Uterus (tissue), 4 donors: ENCODE results near the gene BOK. TPM values are rescaled to one million over a fixed set of nuclear protein-coding genes. Genes with fewer than 3 reads are reported as not detected.

Source experiments
- DNase-seq, 2 donors: peaks; one replicate each; pipeline ENCODE4 v3.0.0-alpha.2; 2019 to 2020
- H3K27ac ChIP-seq, 2 donors: fragments of 200-600 bp; sonication (generic); 1 replicate in 1 of 2; 2 replicates in 1 of 2; pipeline ENCODE4 v1.5.1; 2016 to 2018
- H3K27me3 ChIP-seq, 2 donors: fragments of 200-600 bp; sonication (generic); one replicate each; pipeline ENCODE4 v1.5.1; 2018 to 2019; ENCODE audit warnings: control low read depth in 1 of 2
- H3K36me3 ChIP-seq, 2 donors: fragments of 200-600 bp; sonication (generic); one replicate each; pipeline ENCODE4 v1.5.1; 2019; ENCODE audit warnings: control low read depth in 1 of 2
- H3K4me1 ChIP-seq, 2 donors: fragments of 200-600 bp; sonication (generic); one replicate each; pipeline ENCODE4 v1.5.1; 2018 to 2019; ENCODE audit warnings: control low read depth in 1 of 2
- H3K4me3 ChIP-seq, 2 donors: fragments of 200-600 bp; sonication (generic); 1 replicate in 1 of 2; 2 replicates in 1 of 2; pipeline ENCODE4 v1.5.1; 2018 to 2019; ENCODE audit warnings: mild to moderate bottlenecking in 1 of 2
- H3K9me3 ChIP-seq, 2 donors: fragments of 200-600 bp; sonication (generic); one replicate each; pipeline ENCODE4 v1.5.1; 2019; ENCODE audit warnings: control low read depth in 1 of 2
- POLR2A ChIP-seq, 2 donors: fragments of 450-650 bp; IDR thresholded peaks; one replicate each; pipeline ENCODE4 v1.6.1; 2016; ENCODE audit warnings: antibody characterized with exemption in 2 of 2, mild to moderate bottlenecking in 1 of 2, moderate library complexity in 1 of 2
- intact Hi-C: fragments of 100-400 bp; cut with DNase I; formaldehyde crosslinking; loops from one replicate; pipeline ENCODE4 v1.15.1; 2023; ENCODE audit warnings: low total_unique reads
- total RNA-seq, 4 donors: library from RNA; depleted of rRNA in 3 of 4; stranded (reverse); fragments of >200 nt in 3 of 4; gene quantifications; one replicate each; pipeline versions ENCODE4 v1.1.0 to v1.2.4, GENCODE V29; 2014 to 2023
- TF ChIP-seq, protein P1 (sequence below), 4 experiments: fragments of 200-600 bp in 2 of 4; fragments of 450-650 bp in 2 of 4; sonication (generic) in 2 of 4; IDR thresholded peaks; one replicate each; pipeline ENCODE4 v1.5.1; 2016 to 2019; ENCODE audit warnings: antibody characterized with exemption in 4 of 4, mild to moderate bottlenecking in 2 of 4, moderate library complexity in 1 of 4
- donor health status: DM: yes; HTN: yes; CAD: no.

BOK gene
- total RNA-seq, 4 donors from 2014 or later, result 22.9 to 31.2 (median 26.4) TPM

DNA sequence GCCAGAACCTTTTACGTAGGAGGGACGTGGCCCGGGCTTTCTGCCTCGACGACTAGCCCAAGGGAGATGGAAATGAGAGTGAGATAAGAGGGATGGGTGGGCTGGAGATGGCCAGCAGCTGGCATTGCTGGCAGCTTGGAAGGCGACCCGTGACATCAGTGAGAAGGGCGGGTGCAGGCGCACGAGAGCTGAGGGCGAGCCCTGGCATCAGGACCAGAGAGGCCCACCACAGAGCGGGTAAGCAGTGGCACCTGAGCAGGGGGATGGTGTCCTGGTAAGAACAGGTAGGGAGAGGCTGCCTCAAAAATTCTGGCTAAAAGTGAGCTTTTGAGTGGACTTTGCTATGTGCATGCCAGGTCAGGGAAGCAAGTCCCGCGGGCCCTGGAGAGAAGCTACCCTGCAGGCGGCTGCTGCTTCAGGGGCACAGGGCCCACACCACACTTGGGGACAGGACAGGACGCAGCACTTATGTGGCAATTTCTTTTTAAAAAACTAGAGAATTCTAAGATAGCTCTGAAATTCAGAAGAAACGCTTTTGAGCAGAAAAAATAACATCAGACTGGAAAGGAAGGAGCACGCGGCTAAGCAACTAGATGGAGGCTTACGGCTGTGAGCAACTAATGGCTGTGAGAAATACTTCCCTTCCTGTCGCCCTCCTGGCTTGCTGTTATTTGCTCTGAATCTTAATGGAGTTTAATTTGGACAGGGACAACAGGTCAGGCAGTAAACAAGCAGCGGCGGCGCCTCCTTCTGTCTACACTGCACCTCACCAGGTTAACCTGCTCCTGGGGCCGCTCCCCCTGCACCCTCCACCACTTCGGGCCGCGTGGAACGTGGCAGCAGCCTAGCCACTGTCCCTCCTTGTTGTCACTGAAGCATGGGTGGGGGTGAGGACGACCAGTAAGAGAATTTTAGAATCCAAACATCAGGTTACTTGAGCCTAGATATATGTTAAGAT lies 57.9 kb downstream of the BOK start:
- DNase-seq, result no peak
- intact Hi-C loops, result no loop called here
- H3K27ac ChIP-seq, result no peak overlapping the region
- H3K36me3 ChIP-seq, result no peaks in the 10 kb centered on the region
- no peaks in the 10 kb centered on the region for H3K9me3 ChIP-seq
- TF ChIP-seq, protein P1, sequence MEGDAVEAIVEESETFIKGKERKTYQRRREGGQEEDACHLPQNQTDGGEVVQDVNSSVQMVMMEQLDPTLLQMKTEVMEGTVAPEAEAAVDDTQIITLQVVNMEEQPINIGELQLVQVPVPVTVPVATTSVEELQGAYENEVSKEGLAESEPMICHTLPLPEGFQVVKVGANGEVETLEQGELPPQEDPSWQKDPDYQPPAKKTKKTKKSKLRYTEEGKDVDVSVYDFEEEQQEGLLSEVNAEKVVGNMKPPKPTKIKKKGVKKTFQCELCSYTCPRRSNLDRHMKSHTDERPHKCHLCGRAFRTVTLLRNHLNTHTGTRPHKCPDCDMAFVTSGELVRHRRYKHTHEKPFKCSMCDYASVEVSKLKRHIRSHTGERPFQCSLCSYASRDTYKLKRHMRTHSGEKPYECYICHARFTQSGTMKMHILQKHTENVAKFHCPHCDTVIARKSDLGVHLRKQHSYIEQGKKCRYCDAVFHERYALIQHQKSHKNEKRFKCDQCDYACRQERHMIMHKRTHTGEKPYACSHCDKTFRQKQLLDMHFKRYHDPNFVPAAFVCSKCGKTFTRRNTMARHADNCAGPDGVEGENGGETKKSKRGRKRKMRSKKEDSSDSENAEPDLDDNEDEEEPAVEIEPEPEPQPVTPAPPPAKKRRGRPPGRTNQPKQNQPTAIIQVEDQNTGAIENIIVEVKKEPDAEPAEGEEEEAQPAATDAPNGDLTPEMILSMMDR (IDR thresholded peaks at IDR 0.05), result no peak
- TF ChIP-seq POLR2A (IDR thresholded peaks at IDR 0.05), result no peak
- no peaks in the 10 kb centered on the region for H3K27me3 ChIP-seq
- no peak overlapping the region for H3K4me3 ChIP-seq
- no peaks in the 10 kb centered on the region for H3K4me1 ChIP-seq

DNA sequence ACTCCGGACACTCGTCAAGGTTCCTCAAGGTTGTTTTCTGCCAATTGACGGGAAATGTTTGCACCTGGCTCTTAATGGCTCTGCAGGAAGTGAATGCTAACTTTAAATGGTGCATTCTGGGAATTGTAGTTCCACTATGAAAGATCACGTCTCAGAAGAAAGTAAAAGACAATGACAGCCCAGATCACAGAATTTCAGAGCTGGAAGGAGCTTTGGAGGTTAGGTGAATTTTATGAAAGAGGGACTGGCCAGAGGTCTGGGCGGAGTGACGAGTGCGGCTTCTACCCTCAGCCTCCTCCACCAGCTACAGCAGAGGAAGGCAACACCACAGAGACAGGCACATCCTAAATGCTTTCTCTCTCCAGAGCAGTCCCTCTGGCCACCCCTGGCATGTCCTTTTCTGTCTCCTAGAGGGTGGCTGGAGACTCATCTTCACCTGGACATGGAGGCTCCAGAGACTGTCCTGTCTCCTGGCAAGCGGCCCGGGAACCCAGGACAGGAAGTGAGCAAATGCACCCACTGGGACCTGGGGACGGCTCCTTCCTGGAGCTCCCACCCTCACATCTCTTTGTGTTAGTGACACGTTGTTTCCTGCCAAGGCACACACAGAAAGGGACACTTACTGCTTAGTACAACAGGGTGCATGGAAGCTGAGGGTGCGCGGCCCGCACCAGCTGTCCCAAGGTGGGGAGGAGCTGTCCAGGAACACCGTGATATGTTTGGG lies 59.0 kb downstream of the BOK start:
- no peak overlapping the region for H3K27ac ChIP-seq
- no peaks in the 10 kb centered on the region for H3K27me3 ChIP-seq
- no peaks in the 10 kb centered on the region for H3K36me3 ChIP-seq
- no peak for DNase-seq
- intact Hi-C loops, result no loop called here
- H3K4me1 ChIP-seq, result no peaks in the 10 kb centered on the region
- H3K9me3 ChIP-seq, result no peaks in the 10 kb centered on the region
- H3K4me3 ChIP-seq, result peak overlapping the region in 1 of 2 donors; percentile 19
- TF ChIP-seq, protein P1 (IDR thresholded peaks at IDR 0.05), result no peak
- TF ChIP-seq POLR2A (IDR thresholded peaks at IDR 0.05), result no peak

DNA sequence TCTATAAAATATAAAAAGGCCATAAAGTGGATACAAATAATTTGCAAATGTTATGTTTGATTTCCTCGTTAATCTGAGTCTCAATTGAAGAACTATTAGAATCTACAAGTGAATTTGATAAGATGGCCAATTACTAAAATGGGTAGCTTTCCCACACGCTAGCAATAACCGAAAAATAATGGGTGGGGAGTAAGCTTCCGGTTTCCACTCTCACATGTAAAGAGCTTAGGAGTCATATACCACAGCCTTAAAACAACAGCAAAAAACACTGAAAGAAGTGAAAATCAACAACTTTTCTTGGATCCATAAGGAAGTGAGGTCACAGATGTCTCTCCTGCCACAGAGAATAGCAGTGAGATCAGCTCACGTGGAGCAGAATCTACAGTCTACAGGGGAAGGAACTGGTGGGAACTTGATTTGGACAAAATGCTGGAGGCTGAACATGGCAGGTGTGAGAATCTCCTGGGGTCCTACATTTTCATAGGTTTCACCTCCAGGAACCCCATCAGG lies 59.8 kb downstream of the BOK start:
- no peak overlapping the region for H3K27ac ChIP-seq
- H3K9me3 ChIP-seq, result no peaks in the 10 kb centered on the region
- no peak for TF ChIP-seq POLR2A (IDR thresholded peaks at IDR 0.05)
- TF ChIP-seq, protein P1 (IDR thresholded peaks at IDR 0.05), result no peak
- intact Hi-C loops, result no loop called here
- no peak overlapping the region for H3K4me3 ChIP-seq
- no peak for DNase-seq
- no peaks in the 10 kb centered on the region for H3K36me3 ChIP-seq
- no peaks in the 10 kb centered on the region for H3K4me1 ChIP-seq
- no peaks in the 10 kb centered on the region for H3K27me3 ChIP-seq

DNA sequence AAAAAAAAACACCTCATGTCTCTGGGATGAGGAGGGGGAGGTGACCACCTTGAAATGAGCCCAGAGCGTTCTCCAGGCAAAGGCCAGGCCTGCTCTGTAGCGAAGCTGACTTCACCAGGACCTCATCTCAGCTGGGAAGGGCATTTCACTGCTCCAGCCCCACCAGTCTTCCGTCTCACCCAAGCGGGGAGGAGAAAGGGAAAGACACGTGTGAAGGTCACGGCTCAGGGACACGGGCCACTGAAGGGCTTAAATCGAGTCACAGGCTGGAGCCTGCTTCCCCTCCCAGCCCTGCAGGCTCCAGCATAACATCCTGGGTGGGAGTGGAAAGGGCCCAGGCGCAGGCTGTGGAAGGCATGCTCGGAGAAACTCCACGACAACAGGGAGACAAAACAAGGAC lies 60.3 kb downstream of the BOK start:
- Histone ChIP-seq H3K36me3 (no peaks in the 10 kb centered on the region), H3K4me3 (no peak overlapping the region), H3K27me3 (no peaks in the 10 kb centered on the region), H3K27ac (no peak overlapping the region), H3K9me3 (no peaks in the 10 kb centered on the region), H3K4me1 (no peaks in the 10 kb centered on the region)
- intact Hi-C loops, result no loop called here
- TF ChIP-seq POLR2A (IDR thresholded peaks at IDR 0.05), result no peak
- TF ChIP-seq, protein P1 (IDR thresholded peaks at IDR 0.05), result no peak
- DNase-seq, result no peak
